Activated T-cell treated with anti-CD3 and anti-CD28 coated beads for 48 hours (primary cell): Measurements from ENCODE around the gene COX7A1.
"Not testable (repeated sequence)": the region's sequence is repeated elsewhere in the genome, so short reads cannot be mapped to it uniquely, and the experiment has no call there.

Source experiments
- DNase-seq: peaks from one replicate; pipeline ENCODE4 v3.0.0-alpha.2; 2020; ENCODE audit warnings: low read depth

COX7A1 gene

GRCh38 chr19:36141039-36141927 is 11.0 kb downstream of the COX7A1 start:
- DNase-seq: peak; percentile 90

- peak; percentile 48 for DNase-seq
Observed at GRCh38 chr19:36140304-36141038, 11.8 kb downstream of the COX7A1 start.

- DNase-seq: peak; percentile 95
Observed at GRCh38 chr19:36139473-36140303, 12.6 kb downstream of the COX7A1 start, which contains the start of gene CAPNS1. TSS of gene CAPNS1 (plus strand) at chr19:36140066. CDS start at chr19:36141012, 946 bp downstream.

- no peak for DNase-seq
Observed at GRCh38 chr19:36139120-36139472, 13.2 kb downstream of the COX7A1 start.

- DNase-seq: no peak
Observed at GRCh38 chr19:36136964-36137686, 15.1 kb downstream of the COX7A1 start.

GRCh38 chr19:36134867-36135266 is 17.4 kb downstream of the COX7A1 start:
- DNase-seq: not testable (repeated sequence)

- DNase-seq: not testable (repeated sequence)
Observed at GRCh38 chr19:36131221-36131620, 21.0 kb downstream of the COX7A1 start.

GRCh38 chr19:36128392-36128736 is 23.9 kb downstream of the COX7A1 start:
- DNase-seq: no peak

GRCh38 chr19:36125557-36125956 is 26.7 kb downstream of the COX7A1 start:
- DNase-seq: no peak

- no peak for DNase-seq
Observed at GRCh38 chr19:36121486-36122124, 30.6 kb downstream of the COX7A1 start.

- no peak for DNase-seq
Observed at GRCh38 chr19:36120984-36121358, 31.3 kb downstream of the COX7A1 start.

- no peak for DNase-seq
Observed at GRCh38 chr19:36120092-36120983, 31.9 kb downstream of the COX7A1 start.

GRCh38 chr19:36116344-36116637 is 36.0 kb downstream of the COX7A1 start:
- DNase-seq: no peak

GRCh38 chr19:36115453-36116343 is 36.5 kb downstream of the COX7A1 start, which contains the start of gene TBCB:
TSS of gene TBCB (plus strand) at chr19:36115468. CDS start at chr19:36115561, 93 bp downstream.
- DNase-seq: peak; percentile 86

GRCh38 chr19:36114721-36115452 is 37.4 kb downstream of the COX7A1 start, which contains the start of gene POLR2I:
TSS of gene POLR2I (minus strand) at chr19:36114875. CDS start at chr19:36114856, 19 bp downstream.
- DNase-seq: peak; percentile 94

- no peak for DNase-seq
Observed at GRCh38 chr19:36113894-36114720, 38.1 kb downstream of the COX7A1 start.

- no peak for DNase-seq
Observed at GRCh38 chr19:36113425-36113824, 38.8 kb downstream of the COX7A1 start.
